Effector memory CD4-positive, alpha-beta T cell (primary cell): ENCODE data around the gene MCUR1.

Experiments used
- DNase-seq, 3 donors: peaks; one replicate each; pipeline ENCODE4 v3.0.0-alpha.2; 2020
- H3K27ac ChIP-seq: 2 replicates; pipeline ENCODE4 v1.7.0; 2013; ENCODE audit warnings: mild to moderate bottlenecking, low read length, moderate library complexity; ENCODE audit not compliant: insufficient read depth, poor library complexity, severe bottlenecking
- H3K27me3 ChIP-seq: replicated peaks from 2 replicates; pipeline ENCODE4 v1.7.0; 2013; ENCODE audit warnings: mild to moderate bottlenecking, low read length; ENCODE audit not compliant: insufficient read depth, control insufficient read depth, poor library complexity, severe bottlenecking
- H3K36me3 ChIP-seq: 2 replicates; pipeline ENCODE4 v1.7.0; 2013; ENCODE audit warnings: mild to moderate bottlenecking, low read length, moderate library complexity; ENCODE audit not compliant: control insufficient read depth, insufficient read depth
- H3K4me1 ChIP-seq: 2 replicates; pipeline ENCODE4 v1.7.0; 2013; ENCODE audit warnings: low read length, mild to moderate bottlenecking; ENCODE audit not compliant: control insufficient read depth, insufficient read depth, poor library complexity, severe bottlenecking
- H3K4me3 ChIP-seq: 2 replicates; pipeline ENCODE4 v1.7.0; 2013; ENCODE audit warnings: low read length, low read depth, mild to moderate bottlenecking; ENCODE audit not compliant: insufficient read depth, poor library complexity, severe bottlenecking
- H3K9me3 ChIP-seq: 2 replicates; pipeline ENCODE4 v1.7.0; 2013; ENCODE audit warnings: mild to moderate bottlenecking, low read length, moderate library complexity; ENCODE audit not compliant: control insufficient read depth

Gene MCUR1

DNA sequence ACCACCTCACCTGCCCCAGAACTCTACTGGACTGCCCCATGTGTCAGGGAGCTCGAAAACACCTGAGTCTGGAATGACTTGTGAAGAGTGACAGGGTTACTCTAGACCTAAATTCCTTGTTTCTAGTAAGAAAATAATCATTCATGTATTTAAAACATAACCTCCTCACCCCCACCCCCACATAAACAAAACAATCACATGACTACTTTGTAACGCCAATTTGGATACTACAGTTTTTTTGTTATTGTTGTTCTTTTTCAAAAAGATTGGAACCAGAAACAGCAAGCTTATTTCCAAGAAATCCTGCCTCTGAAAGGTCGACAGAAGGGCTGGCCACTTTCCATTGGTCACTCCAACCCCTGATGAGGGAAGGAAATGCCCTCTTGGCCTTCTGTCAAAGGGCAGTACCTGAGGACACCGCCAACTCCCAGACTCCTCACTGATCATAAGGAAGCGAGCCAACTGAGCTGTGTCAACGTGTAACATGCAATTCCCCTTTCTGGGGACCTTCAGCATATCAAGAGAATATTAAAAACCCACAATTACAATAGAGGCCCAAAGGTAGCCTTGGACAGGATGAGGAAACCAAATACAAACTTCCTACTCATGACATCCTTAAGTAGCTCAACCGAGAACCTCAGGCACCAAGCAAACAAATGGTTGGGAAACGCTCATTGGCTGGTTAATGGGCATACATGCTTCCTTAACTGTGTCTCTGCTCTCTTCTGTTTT is 2.6 kb downstream of the MCUR1 start:
- DNase-seq, result no peak
- H3K27me3 ChIP-seq, result no peaks in the 10 kb centered on the region
- no peak overlapping the region for H3K4me3 ChIP-seq
- peaks cover 7% of the 10 kb centered on the region for H3K4me1 ChIP-seq
- no peak overlapping the region for H3K27ac ChIP-seq
- H3K36me3 ChIP-seq, result peaks cover 2% of the 10 kb centered on the region
- no peaks in the 10 kb centered on the region for H3K9me3 ChIP-seq

- Histone ChIP-seq H3K27me3 (no peaks in the 10 kb centered on the region), H3K9me3 (no peaks in the 10 kb centered on the region), H3K36me3 (peaks cover 4% of the 10 kb centered on the region), H3K4me3 (no peak overlapping the region), H3K27ac (no peak overlapping the region), H3K4me1 (peaks cover 7% of the 10 kb centered on the region)
- DNase-seq, result no peak
These were observed 3.5 kb downstream of the MCUR1 start for GRCh38 chr6:13810688-13811446.

DNA sequence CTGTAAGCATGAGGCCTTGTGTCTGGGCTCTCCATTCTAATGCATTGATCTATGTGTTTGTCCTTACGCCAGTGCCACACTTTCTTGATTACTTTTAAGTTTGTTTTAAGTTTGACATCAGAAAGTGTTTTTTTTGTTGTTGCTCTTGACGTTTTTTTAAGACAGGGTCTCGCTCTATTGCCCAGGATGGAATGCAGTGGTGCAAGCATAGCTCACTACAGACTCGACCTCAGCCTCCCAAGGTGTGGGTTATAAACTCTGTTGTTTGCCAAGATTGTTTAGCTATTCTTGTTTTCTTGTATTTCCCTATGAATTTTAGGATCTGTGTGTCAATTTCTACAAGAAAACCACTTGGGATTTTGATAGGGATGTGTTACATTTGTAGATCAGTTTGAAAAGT is 5.6 kb downstream of the MCUR1 start:
- H3K4me3 ChIP-seq, result no peak overlapping the region
- DNase-seq, result no peak
- no peak overlapping the region for H3K27ac ChIP-seq
- peaks cover 3% of the 10 kb centered on the region for H3K4me1 ChIP-seq
- H3K9me3 ChIP-seq, result no peaks in the 10 kb centered on the region
- peaks cover 4% of the 10 kb centered on the region for H3K36me3 ChIP-seq
- H3K27me3 ChIP-seq, result no peaks in the 10 kb centered on the region

GRCh38 chr6:13807696-13808095 is 6.7 kb downstream of the MCUR1 start:
- Histone ChIP-seq H3K9me3 (no peaks in the 10 kb centered on the region), H3K4me1 (no peaks in the 10 kb centered on the region), H3K4me3 (no peak overlapping the region), H3K27ac (no peak overlapping the region), H3K36me3 (peaks cover 4% of the 10 kb centered on the region), H3K27me3 (no peaks in the 10 kb centered on the region)
- DNase-seq, result no peak

DNA sequence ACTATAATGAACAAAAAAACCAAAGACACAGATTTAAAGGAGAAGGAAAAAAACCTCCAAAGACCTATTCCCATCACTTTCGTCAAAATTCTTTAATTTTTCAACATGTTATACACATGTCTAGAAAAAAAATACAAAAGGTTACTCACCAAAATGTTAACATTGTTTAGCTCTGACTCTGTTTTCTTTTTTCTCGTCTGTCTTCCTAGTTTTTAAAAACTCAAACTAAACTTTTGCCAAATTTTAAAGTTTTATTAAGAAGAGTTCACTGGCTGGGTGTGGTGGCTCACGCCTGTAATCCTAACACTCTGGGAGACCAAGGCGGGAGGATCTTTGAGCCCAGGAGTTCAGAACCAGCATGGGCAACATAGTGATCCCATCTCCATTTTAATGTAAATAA is 10.8 kb downstream of the MCUR1 start:
- Histone ChIP-seq H3K27me3 (no peaks in the 10 kb centered on the region), H3K27ac (no peak overlapping the region), H3K4me1 (no peaks in the 10 kb centered on the region), H3K36me3 (peaks cover 26% of the 10 kb centered on the region), H3K9me3 (no peaks in the 10 kb centered on the region), H3K4me3 (no peak overlapping the region)
- no peak for DNase-seq

DNA sequence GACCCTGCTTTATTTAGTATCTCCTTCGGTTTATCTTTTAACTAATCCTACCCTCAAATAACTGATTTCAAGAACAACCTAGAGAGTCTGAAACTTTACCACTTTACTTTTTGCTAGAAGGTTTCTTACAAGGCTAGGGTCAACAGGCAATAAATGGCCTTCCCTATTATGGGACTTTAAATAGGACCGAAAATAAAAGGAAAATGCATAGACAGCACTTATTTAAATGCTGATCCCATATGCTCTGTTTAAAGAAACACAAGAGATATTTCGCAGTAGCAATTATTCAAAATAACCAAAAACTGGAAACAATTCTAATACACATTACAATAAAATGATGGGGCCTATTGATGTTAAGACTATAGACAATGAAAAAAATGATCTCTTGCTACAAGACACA is 13.7 kb downstream of the MCUR1 start:
- Histone ChIP-seq H3K9me3 (no peaks in the 10 kb centered on the region), H3K27ac (no peak overlapping the region), H3K36me3 (peaks cover 23% of the 10 kb centered on the region), H3K4me3 (no peak overlapping the region), H3K27me3 (no peaks in the 10 kb centered on the region), H3K4me1 (no peaks in the 10 kb centered on the region)
- DNase-seq, result no peak

- H3K9me3 ChIP-seq, result no peaks in the 10 kb centered on the region
- no peak overlapping the region for H3K4me3 ChIP-seq
- no peaks in the 10 kb centered on the region for H3K4me1 ChIP-seq
- H3K36me3 ChIP-seq, result peaks cover 23% of the 10 kb centered on the region
- DNase-seq, result no peak
- H3K27me3 ChIP-seq, result no peaks in the 10 kb centered on the region
- no peak overlapping the region for H3K27ac ChIP-seq
These were observed 17.6 kb downstream of the MCUR1 start for GRCh38 chr6:13796781-13797180.

- Histone ChIP-seq H3K4me1 (no peaks in the 10 kb centered on the region), H3K36me3 (peaks cover 10% of the 10 kb centered on the region), H3K27me3 (no peaks in the 10 kb centered on the region), H3K27ac (no peak overlapping the region), H3K9me3 (no peaks in the 10 kb centered on the region), H3K4me3 (no peak overlapping the region)
- DNase-seq, result peak; percentile 55 to 61 (median 58)
These were observed 19.2 kb downstream of the MCUR1 start for GRCh38 chr6:13795041-13795750.

- Histone ChIP-seq H3K9me3 (no peaks in the 10 kb centered on the region), H3K36me3 (peaks cover 13% of the 10 kb centered on the region), H3K27ac (no peak overlapping the region), H3K4me1 (no peaks in the 10 kb centered on the region), H3K4me3 (no peak overlapping the region), H3K27me3 (no peaks in the 10 kb centered on the region)
- no peak for DNase-seq
These were observed 20.2 kb downstream of the MCUR1 start for GRCh38 chr6:13794184-13794583.

DNA sequence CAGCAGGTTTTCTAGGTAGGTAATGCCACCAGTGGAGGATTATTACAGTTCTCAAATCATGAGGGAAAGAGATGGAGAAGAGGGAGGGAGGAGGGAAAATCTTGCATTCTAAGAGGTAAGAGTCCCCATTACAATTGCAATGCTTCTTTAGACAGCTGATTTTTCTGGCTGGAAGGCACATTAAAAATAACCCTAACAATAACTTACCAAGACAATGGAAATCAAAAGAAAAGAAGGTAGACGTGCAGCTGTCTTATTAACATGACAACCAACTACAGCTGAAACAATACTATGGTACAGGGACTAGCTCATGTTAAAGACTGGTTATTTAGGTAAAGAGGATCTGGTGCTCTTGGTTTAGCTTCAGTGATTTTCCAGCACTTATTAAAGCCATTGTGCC is 24.6 kb downstream of the MCUR1 start:
- no peaks in the 10 kb centered on the region for H3K9me3 ChIP-seq
- H3K4me3 ChIP-seq, result no peak overlapping the region
- H3K27ac ChIP-seq, result no peak overlapping the region
- peaks cover 8% of the 10 kb centered on the region for H3K36me3 ChIP-seq
- H3K27me3 ChIP-seq, result no peaks in the 10 kb centered on the region
- no peak for DNase-seq
- no peaks in the 10 kb centered on the region for H3K4me1 ChIP-seq
